Measurements from ENCODE around the gene EED.

GRCh38 chr11:86248609-86249008, 4.1 kb downstream of the EED start:
- no peak for TF ChIP-seq EZH2phosphoT487 (IDR thresholded peaks at IDR 0.05; ENCODE audit: borderline replicate concordance)
- no peak for TF ChIP-seq CEBPB (IDR thresholded peaks at IDR 0.05; ENCODE audit: low read depth)
- TF ChIP-seq ZFX (IDR thresholded peaks at IDR 0.05) = no peak
- TF ChIP-seq CTCF (IDR thresholded peaks at IDR 0.05 in 2 of 3, conservative IDR thresholded peaks at IDR 0.05 in 1 of 3; ENCODE audit: borderline replicate concordance in 1 of 3, insufficient read depth in 1 of 3, low read depth in 2 of 3, low read length in 2 of 3) = no peak
- no peak for TF ChIP-seq POLR2A (IDR thresholded peaks at IDR 0.05; ENCODE audit: borderline replicate concordance, extremely low read depth, insufficient read depth, insufficient read length)
- TF ChIP-seq REST (IDR thresholded peaks at IDR 0.05; ENCODE audit: low read depth) = no peak
- no peak for TF ChIP-seq EGR1 (IDR thresholded peaks at IDR 0.05; ENCODE audit: low read depth)

Measured in HCT116 (cell line).